A673 (cell line): ENCODE data around the gene SV2C.

ENCODE experiments used
- EZH2 ChIP-seq: fragments of 200-600 bp; sonication (generic); IDR thresholded peaks from 2 replicates; pipeline ENCODE4 v1.6.1; 2017; ENCODE audit warnings: borderline replicate concordance, low read depth, mild to moderate bottlenecking, mixed read lengths, antibody characterized with exemption, low read length; ENCODE audit not compliant: poor library complexity, severe bottlenecking
- TF ChIP-seq, protein P1 (sequence below): fragments of 300-800, 200-600 bp; sonication (generic); conservative IDR thresholded peaks from 2 replicates; pipeline ENCODE4 v1.5.1; 2017; ENCODE audit warnings: low read depth, mild to moderate bottlenecking, antibody characterized with exemption, low read length, moderate library complexity, mixed read lengths

GRCh38 chr5:76280494-76280893 lies 197.3 kb downstream of the SV2C start:
- TF ChIP-seq, protein P1, sequence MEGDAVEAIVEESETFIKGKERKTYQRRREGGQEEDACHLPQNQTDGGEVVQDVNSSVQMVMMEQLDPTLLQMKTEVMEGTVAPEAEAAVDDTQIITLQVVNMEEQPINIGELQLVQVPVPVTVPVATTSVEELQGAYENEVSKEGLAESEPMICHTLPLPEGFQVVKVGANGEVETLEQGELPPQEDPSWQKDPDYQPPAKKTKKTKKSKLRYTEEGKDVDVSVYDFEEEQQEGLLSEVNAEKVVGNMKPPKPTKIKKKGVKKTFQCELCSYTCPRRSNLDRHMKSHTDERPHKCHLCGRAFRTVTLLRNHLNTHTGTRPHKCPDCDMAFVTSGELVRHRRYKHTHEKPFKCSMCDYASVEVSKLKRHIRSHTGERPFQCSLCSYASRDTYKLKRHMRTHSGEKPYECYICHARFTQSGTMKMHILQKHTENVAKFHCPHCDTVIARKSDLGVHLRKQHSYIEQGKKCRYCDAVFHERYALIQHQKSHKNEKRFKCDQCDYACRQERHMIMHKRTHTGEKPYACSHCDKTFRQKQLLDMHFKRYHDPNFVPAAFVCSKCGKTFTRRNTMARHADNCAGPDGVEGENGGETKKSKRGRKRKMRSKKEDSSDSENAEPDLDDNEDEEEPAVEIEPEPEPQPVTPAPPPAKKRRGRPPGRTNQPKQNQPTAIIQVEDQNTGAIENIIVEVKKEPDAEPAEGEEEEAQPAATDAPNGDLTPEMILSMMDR, result no peak
- no peak for TF ChIP-seq EZH2
